GM18868 (cell line): Measurements from ENCODE around the gene PQBP1.

ENCODE experiments used
- ATAC-seq: cut with Tn5 transposase; IDR thresholded peaks from one replicate; pipeline ENCODE4 v1.9.1; 2021; ENCODE audit warnings: mild to moderate bottlenecking, moderate library complexity; ENCODE audit not compliant: unreplicated experiment

PQBP1 gene

DNA sequence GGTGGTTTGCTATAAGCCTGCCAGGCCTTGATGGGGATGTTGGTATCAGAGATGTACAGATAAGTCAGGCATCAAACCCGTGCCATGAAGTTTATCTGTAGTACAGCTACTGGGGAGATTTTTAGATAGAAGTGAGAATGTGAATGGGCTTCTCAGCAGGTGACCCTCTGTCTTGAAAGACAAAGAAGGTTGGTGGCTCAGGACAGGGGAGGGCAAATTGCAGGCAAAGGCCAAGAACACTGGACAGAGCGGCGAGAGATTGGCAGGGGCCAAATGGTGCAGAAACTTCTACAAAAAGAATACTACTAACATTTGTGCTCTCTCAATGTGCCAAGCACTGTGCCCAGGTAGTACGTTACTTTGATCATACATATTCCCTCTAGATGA lies 23.0 kb downstream of the PQBP1 start:
- no peak for ATAC-seq

GRCh38 chrX:48923771-48924170 lies 26.0 kb downstream of the PQBP1 start:
- no peak for ATAC-seq

DNA sequence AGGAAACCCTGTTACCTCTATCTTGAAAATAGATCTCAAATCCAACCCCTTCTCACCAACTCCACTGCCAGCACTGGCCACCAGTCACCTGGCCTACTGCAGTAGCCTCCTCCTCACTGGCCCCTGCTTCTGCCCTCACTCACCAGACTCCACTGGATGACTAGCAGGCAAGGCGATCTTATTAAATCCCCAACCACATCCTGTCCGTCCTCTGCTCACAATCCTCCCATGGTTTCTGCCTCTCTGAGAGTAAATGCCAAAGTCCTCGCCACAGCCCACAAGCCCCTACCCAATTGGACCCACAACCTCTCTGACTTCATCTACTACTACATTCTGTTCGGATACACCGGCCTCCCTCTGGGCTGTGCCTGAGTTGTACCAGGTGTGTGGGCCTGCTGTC lies 26.5 kb downstream of the PQBP1 start:
- no peak for ATAC-seq

DNA sequence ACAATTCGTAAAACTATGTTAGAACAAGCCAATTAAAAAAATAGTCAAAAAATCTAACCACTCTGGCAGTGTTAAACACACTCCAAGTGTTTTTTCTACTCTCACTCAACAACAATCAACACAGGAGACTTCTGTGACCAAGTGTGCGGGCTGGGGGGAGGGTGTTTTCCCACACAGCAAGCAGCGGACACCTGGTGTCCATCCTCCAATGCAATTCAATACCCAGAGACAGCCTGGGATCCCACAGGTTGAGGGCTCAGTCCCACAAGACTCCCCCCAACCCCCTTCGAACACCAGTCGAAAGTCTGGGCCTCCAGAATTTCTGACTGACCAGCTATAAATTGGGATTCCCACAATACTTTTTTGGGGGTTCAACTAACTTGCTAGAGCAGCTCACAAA lies 29.4 kb downstream of the PQBP1 start:
- no peak for ATAC-seq

- no peak for ATAC-seq
These were observed 30.1 kb downstream of the PQBP1 start for GRCh38 chrX:48927736-48928382.

DNA sequence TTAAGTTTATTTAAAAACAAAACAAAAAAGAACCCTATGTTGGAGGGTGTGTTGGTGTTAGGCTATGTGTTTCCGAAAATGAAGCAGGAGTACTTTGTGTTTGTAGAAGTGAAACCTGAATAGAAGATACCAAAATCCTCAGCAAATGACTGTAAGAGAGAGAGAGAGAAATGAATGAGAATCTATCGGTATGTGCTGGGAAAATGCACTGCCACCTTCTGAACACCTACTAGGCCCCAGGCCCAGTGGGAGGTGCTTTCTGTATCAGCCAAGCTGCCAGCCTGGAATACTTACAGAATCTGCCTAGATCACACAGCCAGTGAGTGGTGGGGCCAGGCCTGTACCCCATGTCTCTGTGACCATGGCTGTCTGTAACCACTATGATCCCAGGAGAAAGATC lies 36.0 kb downstream of the PQBP1 start:
- ATAC-seq = peak; percentile 35

DNA sequence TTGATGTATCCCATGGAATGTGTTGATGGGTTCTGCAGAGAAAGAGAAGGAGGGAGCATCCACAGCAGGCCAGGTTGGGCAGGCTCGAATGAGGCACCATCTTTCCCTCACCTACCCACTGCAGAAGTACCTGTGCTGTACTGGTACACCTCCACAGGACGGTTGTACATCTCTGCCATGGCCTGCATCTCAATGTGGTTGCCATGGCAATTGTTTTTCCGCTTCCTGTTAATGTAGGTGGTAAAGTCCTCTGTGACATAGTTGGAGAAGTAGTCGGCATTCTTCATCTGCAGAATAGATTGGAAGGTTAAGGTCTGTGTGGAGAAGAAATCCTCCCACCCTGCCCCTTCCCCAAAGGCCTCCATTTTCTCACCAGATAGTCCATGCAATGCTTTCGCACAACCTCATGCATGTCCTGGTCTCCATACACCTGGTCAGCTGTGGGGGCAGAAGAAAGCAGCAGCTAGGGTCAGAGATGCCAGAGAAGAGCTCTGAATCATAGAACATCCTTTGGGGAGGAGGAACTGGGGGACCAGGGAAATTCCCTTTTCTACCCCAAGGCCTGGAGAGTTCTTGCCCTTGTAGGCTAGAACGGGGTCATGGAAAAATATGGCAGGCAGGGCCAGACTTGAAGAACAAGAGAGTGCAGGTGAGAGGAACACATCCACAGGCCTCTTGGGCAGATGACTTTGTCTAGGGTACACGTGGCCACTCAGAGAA lies 37.0 kb downstream of the PQBP1 start:
- ATAC-seq = no peak

DNA sequence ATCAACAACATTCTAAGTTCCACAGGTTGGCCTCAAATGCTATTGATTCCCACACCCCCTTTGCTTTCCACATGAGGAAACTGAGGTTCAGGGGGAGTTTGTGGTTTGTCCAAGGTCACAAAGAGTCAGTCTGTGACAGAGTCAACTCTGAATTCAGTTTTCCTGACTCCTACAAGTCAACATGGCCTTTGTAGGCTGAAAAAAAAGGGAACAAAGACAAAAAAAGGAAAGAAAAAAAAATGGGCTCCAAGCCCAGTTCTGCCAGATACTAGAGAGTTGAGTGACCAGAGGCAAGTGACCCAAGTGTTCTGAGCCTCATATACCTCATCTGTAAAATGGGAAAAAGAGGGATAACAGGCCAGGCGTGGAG lies 37.6 kb downstream of the PQBP1 start:
- ATAC-seq = no peak

- no peak for ATAC-seq
These were observed 38.8 kb downstream of the PQBP1 start for GRCh38 chrX:48936429-48937053.

GRCh38 chrX:48937054-48937907 lies 39.6 kb downstream of the PQBP1 start:
- peak; percentile 67 for ATAC-seq

GRCh38 chrX:48938721-48939425 lies 41.1 kb downstream of the PQBP1 start:
- peak; percentile 53 for ATAC-seq

DNA sequence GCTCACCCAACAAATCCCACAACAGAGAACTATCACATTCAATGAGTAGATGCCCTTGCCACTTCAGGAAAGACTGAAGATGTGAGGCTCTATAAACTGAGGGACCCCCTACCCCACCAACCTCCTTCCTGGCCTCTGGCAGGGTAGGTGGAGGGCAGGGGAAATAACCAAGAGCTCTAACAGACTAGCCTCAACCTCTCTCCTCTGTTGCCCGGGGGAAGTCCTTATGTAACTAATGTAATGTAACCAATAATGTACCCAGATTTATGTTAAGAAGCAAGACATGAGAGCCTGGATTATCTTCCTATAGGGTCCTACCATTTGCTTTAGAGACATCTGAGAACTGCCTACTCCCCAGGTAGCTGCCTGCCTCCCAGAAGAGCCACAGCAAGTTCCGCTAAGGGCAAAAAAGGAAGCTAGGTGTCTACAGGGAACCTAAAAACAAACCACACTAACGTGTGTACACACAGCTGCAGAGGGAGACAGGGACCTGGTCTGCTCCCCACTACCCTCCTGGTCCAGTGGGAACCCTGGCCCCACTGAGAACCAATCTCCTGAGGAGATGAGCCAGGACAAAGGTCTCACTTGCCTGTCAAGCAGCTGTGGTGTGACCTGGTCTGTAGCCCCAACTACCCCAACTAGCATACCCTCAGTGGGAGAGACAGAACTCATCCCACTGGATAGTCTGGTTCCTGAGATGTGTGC lies 41.9 kb downstream of the PQBP1 start:
- ATAC-seq = no peak

DNA sequence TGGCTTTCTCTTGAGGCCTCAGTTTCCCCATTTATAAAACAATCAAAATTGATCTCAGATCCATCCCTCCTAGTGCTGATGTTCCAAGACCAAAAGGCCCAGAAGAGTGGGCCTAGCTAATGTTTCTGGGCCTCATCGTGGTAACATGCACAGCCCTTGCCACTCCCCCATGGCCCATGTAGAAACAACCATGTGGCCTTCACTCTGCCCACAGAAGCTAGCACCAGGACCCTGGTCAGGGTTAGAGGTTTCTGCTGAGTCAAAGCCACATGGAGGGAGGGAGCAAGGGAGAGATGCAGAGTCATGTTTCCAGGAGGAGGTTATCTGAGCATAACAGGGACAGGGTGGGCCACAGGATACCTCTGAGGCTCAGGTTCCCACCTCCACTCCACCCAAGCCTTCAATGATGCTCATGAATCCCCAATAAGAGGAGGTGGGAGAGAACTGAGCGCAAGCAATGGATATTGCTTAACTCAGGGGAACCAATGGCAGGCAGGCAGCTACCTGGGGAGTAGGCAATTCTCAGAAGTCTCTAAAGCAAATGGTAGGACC lies 42.8 kb downstream of the PQBP1 start:
- ATAC-seq = no peak

- ATAC-seq = no peak
These were observed 45.2 kb downstream of the PQBP1 start for GRCh38 chrX:48942895-48943294.

- ATAC-seq = no peak
These were observed 48.0 kb downstream of the PQBP1 start for GRCh38 chrX:48945517-48946348.

DNA sequence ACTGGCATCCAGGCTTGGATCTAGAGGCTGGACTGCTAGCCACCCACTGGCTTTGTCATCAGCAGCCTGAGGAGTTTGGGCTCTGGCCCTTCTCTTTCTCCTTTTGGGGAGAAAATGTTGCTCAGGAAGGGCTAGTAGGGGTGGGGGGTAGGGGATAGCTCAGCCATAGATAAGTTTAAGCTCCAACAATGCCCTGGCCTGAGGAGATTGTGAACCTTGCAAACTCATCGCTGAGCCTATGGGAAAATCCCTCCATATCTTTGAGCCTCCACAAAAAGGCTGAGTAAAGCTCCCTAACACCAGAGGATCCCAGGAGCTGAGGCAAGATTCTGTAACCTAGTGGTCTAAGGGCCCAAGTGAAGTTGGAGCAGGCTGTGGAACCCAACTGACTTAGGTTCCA lies 50.9 kb downstream of the PQBP1 start:
- ATAC-seq = no peak
